GM18867 (cell line): ENCODE measurements around the gene CA11.
"Not testable (repeated sequence)": the region's sequence is repeated elsewhere in the genome, so short reads cannot be mapped to it uniquely, and the experiment has no call there.

ENCODE experiments used
- ATAC-seq: cut with Tn5 transposase; IDR thresholded peaks from one replicate; pipeline ENCODE4 v1.9.1; 2021; ENCODE audit warnings: mild to moderate bottlenecking, moderate library complexity; ENCODE audit not compliant: unreplicated experiment

CA11 gene

GRCh38 chr19:48669903-48670668, 24.1 kb upstream of the CA11 start:
- ATAC-seq: no peak

GRCh38 chr19:48668761-48669160, 22.8 kb upstream of the CA11 start:
- ATAC-seq: no peak

GRCh38 chr19:48668332-48668731, 22.3 kb upstream of the CA11 start:
- ATAC-seq: no peak

GRCh38 chr19:48665786-48666185, 19.8 kb upstream of the CA11 start:
- ATAC-seq: no peak

- ATAC-seq: no peak
Observed at GRCh38 chr19:48664476-48664875, 18.5 kb upstream of the CA11 start.

- ATAC-seq: no peak
Observed at GRCh38 chr19:48663667-48664066, 17.7 kb upstream of the CA11 start.

GRCh38 chr19:48661711-48662090, 15.7 kb upstream of the CA11 start:
- no peak for ATAC-seq

- ATAC-seq: peak; percentile 79
Observed at GRCh38 chr19:48660852-48661710, 15.1 kb upstream of the CA11 start.

GRCh38 chr19:48659768-48660167, 13.8 kb upstream of the CA11 start:
- no peak for ATAC-seq

GRCh38 chr19:48658483-48658882, 12.5 kb upstream of the CA11 start:
- no peak for ATAC-seq

GRCh38 chr19:48657828-48658227, 11.8 kb upstream of the CA11 start:
- ATAC-seq: not testable (repeated sequence)

GRCh38 chr19:48656840-48657474, 11.0 kb upstream of the CA11 start:
- ATAC-seq: no peak

- no peak for ATAC-seq
Observed at GRCh38 chr19:48654299-48655059, 8.5 kb upstream of the CA11 start.

GRCh38 chr19:48651683-48652048, 5.7 kb upstream of the CA11 start:
- ATAC-seq: no peak

- no peak for ATAC-seq
Observed at GRCh38 chr19:48650974-48651682, 5.1 kb upstream of the CA11 start.

GRCh38 chr19:48648134-48648533, 2.1 kb upstream of the CA11 start:
- no peak for ATAC-seq

- ATAC-seq: no peak
Observed at GRCh38 chr19:48646722-48647216, 782 bp upstream of the CA11 start.

GRCh38 chr19:48645620-48646000, 377 bp downstream of the CA11 start:
- no peak for ATAC-seq

GRCh38 chr19:48644839-48645619, 958 bp downstream of the CA11 start:
- peak; percentile 38 for ATAC-seq
